HG03575 (cell line): ENCODE results near the gene USP10.
"Not testable (repeated sequence)": the region's sequence is repeated elsewhere in the genome, so short reads cannot be mapped to it uniquely, and the experiment has no call there.

ENCODE experiments used
- ATAC-seq: cut with Tn5 transposase; IDR thresholded peaks from one replicate; pipeline ENCODE4 v1.9.1; 2021; ENCODE audit not compliant: unreplicated experiment, insufficient number of reproducible peaks, low FRiP score; ENCODE audit errors: extremely low read depth

Gene USP10

DNA sequence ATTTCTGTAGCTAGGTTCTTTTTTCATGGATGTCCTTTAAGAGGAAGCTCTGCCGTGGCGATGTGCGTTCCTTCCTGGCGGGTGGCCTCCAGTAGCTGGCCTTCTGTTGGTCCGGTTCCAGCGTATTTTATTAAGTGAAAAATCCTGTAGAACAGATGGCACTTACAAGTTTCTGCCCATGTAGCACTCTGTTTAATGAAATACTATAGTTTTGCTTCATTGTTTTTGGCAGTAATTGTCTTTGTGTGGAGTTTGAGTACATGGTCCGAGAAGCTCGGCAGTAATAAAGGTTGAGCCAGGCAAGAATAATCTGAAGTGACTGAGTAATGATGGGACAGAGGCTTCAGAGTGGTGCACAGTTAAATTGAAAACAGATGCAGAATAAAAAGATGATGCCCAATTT, 20.4 kb downstream of the USP10 start:
- ATAC-seq, result no peak

DNA sequence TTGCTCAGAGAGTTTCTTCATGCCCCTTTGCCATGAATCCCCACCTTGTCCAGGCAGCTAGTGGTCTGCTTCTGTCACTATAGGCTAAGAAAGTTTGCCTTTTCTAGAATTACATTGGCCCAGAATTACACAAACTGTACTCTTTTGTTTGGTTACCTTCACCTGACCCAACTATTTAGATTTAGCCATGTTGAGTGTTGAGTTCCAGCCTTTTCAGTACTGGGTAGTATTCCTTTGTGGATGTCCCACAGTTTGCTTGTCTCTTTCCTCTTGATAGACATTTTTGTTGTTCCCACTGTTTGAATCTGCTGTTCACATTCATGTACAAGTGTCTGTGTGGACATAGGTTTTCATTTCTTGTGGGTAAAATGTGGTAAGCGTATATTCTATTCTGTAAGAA, 22.3 kb downstream of the USP10 start:
- ATAC-seq, result no peak

DNA sequence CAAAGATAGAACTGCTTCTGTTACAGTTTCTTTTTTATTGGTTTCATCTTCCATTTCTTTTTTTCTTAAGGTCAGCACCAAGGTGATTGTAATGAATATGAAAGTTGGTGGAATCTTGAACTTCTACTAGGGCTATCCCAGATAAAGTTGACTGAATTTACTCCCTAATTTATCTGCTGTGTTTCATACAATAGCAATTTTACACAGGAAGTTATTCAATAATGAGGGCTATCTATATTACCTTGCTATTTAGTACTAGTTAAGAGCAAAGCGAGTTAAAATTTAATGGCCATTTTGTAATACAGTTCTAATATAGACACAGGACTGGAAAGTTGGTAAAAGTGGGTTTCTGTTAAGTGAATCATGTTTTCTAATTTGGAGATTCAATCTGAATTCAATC, 24.1 kb downstream of the USP10 start:
- ATAC-seq, result no peak

DNA sequence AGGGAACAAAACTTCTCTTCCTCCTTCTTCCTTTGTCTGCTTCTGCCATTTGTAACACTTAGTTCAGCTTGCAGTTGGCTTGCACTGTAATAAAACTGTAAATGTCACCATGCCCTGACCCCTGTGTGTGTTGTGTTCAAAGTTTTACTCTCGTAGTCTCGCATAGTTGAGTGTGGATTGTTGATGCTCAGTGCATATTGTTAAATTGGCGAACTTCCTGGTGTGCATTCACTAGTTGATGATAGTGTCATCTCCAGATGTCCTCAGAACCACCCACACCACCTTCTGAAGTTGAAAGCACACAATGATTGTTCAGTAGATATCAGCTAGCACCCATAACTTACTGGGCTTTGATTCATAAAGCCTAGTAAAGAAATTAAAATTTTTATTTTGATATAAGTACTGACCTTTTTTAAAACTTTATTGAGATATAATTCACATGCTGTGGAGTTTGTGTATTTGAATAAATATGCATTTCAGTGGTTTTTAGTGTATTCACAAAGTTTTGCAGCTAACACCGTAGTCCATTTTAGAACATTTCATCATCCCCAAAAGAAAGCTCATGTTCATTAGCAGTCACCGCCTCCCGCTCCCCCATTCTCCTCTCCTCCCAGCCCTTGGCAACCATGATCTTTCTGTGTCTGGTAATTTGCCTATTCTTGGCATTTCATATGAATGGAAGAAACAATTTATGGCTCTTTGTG, 25.0 kb downstream of the USP10 start:
- no peak for ATAC-seq

DNA sequence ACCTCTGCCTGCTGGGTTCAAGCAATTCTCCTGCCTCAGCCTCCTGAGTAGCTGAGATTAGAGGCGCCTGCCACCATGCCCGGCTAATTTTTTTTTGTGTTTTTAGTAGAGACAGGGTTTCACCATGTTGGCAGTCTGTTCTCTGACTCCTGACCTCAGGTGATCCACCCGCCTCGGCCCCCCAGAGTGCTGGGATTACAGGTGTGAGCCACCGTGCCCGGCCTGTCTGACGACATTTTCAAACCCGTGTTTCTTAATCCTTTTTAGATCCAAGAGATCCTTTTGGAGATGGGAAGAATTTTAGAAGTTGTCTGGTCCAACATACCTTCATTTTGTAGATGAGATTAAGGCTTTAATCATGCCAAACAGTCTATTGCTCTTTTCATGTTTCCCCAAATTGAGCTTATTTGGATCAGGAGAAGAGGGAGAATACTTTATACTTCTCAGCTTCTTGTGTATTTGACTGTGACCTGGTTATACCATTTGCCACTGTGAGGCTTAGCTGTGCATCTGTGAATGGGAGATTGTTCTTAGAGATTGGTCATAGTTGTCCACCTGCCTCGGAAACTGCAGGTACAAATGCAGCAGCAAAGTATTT, 25.8 kb downstream of the USP10 start:
- ATAC-seq, result no peak

DNA sequence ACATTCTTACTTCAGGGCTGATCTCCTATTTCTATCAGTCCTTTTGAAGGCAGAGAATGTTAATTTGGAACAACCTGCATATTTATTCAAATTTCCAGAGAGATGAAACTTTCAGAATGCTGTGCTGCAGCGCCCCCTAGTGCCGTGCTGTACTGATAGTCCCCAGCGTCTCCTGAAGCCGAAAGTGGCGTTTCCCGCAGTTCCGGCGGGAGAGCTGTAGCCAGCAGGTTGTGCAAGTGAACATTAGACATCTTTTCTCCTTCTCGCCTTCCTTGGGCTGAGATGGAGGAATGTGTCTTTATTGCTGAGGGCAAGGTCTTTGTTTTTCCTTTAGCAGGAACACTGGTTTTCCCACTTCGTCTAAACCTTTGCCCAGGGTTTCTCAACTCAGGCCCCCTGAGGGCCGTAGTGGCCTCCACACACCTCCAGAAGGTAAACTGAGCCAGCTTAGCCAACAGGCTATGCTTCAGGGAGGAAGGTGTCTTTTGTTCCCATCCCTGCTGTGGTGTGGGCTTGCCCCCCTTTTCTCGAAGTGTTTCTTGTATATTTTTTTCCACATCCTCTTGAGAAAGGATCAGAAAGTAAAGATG, 26.4 kb downstream of the USP10 start:
- ATAC-seq, result no peak

DNA sequence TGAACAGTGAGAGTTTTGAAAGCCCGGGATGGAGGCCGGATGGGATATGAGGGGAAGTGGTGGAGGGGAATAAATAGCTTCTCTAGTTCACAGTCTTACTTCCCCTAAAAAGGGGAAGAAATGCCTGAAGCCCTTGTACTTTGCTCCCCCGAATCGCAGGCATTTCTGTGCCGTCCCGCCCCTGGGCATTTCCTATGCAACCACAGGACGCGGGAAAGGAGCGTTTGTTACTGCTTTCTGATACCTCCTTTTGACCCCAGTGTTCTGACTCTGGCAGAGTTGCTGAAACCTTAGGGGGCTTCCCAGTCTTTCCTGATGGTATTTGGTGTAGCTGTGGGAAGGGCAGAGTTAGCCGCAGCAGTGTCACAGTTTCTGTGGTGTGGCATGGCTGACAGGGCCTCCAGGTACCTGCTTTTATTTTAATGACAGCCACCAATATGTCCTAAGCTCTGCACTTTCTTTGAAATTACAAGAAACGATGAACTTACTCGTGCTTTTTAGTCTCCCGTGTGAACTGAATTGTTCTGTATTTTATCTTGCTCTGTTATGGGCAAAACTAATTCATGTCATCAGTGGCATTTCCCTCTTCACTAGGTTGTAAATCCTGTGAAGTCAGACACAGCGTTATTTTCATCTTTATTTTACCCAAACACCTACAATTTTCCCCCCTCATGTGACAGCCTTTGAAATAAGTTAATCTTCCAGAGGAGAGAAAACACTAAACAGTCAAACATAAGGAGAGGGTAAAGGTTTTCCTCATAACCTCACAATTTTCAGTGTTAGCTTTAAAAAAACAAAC, 27.1 kb downstream of the USP10 start:
- ATAC-seq, result no peak

DNA sequence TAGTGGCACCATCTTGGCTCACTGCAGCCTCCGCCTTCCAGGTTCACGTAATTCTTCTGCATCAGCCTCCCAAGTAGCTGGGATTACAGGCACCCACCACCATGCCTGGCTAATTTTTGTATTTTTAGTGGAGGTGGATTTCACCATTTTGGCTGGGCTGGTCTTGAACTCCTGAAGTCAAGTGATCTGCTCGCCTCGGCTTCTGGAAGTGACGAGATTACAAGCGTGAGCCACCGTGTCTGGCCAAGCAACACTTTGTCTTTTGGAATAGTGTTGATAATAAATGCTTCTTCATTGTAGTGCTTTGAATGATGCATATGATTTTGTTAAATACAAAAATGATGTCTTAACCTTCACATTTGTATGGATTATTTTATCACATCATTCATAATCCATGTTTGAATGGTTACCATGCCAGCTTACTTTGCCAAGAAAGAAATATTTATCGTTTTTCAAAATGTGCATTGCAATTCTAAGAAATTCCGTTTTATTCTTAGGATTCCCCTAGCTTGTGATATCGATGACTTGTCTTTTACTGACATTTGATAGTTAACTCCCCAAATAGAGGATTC, 29.1 kb downstream of the USP10 start:
- no peak for ATAC-seq

DNA sequence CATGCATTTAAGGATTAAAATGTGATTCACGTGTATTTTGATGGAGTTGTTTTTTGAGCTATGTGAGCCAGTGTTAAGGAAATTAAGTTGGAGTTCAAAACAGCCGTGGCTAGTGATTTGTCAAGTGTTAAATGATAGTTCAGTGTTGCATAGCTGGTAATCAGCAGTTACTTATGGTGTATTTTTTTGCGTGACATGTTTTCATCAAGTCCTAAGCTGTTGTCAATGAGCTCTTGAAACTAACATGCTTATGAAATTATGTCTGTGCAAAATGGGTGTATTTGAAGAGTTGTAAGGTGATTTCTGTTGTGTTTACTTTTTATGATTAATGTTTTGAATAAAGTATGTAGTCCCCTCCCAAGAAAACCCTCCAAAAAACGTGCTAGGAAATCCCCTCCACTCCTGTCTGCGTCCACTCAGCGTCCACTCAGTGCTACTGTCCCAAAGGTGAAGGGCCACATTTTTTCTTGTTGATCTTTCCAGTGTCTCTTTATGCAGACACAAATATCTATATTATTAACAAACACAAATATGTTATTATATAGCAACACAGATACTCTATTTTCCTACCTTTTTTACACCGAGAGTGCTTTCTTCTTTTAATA, 30.0 kb downstream of the USP10 start:
- ATAC-seq, result no peak

DNA sequence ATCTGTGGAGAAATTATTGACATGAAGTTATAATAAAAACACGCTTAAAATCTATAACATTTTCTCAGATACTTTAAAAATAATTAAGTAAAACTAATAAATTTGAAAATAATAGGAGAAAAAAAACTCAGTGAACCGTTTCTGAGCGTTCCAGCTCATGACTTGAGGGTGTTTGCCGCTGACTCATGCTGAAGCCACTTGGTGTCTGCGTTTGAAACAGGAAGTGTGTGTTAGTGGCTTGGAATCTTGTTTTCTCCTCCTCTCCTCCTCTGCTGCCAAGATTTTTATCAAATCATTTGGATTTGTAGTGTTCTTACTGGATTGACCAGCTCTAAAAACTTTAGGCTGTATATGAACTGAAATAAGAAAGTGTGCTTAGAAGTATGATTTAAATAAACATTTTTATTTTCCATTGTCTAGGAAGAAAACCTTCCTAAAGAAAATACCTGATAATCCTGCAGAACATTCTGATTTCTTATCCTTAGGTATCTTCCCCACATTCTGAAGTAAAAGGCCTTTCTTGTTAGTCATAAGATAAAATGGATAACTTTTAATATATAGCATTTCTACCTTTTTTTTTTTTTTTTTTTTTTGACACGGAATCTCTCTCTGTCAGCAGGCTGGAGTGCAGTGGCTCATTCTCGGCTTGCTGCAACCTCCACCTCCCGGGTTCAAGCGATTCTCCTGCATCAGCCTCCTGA, 30.8 kb downstream of the USP10 start:
- no peak for ATAC-seq

DNA sequence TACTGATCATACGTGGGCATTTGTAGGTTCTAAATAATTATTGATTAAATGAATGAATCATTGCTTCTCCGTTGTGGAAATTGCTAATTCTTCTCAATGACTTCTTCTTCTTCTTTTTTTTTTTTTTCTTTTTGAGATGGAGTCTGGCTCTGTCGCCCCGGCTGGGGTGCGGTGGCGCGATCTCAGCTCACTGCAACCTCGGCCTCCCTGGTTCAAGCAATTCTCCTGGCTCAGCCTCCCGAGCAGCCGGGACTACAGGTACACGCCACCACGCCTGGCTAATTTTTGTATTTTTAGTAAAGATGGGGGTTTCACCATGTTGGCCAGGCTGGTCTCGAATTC, 32.5 kb downstream of the USP10 start:
- ATAC-seq, result not testable (repeated sequence)

DNA sequence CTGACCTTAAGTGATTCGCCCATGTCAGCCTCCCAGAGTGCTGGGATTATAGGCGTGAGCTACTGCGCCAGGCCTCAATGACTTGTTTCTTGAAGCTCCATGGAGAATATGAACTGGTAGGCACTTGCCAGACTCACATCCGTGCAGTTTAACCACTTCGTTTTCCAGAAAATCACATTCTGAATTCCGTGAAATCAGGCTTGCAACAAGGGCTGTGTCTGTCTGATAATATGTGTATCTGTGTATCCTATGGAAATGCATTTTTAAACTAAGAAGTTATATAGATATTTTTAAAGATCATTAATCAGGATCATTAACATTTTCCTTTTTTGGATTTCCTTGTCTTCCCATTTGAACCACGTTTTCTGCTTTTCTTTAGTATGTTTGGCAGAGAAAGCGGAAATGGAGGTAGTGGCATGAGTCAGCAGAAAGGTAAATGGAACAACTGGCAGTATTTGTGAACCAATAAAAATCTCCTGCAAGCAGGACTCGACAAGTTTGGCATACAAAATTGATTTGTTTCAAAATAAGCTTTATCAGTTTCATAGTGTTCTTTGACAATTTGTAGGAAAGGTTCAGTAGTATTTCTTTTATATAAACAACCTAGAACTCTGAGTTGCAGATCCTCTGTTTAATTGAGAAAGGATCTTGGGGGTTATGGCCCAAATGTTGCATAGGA, 33.0 kb downstream of the USP10 start:
- ATAC-seq, result no peak

DNA sequence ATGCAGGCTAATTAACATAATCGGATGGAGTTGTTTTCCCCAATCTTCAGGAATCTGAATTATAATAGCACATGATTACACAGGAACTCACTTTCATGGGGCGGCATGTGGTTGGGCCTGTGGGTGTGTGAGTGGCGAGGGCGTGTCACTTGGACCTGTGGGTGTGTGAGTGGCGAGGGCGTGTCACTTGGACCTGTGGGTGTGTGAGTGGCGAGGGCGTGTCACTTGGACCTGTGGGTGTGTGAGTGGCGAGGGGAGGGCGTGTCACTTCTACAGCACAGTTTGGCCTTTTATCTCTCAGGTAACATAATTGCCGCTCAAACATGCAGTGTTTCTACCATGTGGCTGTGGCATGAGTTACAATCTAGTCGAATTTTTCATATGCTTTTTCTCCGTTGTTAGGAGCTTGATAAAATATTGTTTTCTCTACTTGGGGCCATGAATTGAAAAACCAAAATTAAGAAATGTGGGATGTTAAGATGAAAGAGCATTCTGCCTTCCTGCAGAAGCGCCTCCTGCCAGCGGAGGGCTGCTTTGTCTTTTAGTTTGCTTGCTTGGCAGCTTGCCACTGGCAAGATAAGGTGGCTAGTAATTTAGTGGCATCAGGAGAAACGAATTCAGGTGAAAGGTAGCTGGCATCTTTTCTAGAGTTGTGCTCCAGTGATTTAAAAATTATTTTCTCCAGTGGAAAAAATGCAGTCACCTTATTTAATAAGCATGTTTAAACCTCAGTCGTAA, 36.2 kb downstream of the USP10 start:
- no peak for ATAC-seq

DNA sequence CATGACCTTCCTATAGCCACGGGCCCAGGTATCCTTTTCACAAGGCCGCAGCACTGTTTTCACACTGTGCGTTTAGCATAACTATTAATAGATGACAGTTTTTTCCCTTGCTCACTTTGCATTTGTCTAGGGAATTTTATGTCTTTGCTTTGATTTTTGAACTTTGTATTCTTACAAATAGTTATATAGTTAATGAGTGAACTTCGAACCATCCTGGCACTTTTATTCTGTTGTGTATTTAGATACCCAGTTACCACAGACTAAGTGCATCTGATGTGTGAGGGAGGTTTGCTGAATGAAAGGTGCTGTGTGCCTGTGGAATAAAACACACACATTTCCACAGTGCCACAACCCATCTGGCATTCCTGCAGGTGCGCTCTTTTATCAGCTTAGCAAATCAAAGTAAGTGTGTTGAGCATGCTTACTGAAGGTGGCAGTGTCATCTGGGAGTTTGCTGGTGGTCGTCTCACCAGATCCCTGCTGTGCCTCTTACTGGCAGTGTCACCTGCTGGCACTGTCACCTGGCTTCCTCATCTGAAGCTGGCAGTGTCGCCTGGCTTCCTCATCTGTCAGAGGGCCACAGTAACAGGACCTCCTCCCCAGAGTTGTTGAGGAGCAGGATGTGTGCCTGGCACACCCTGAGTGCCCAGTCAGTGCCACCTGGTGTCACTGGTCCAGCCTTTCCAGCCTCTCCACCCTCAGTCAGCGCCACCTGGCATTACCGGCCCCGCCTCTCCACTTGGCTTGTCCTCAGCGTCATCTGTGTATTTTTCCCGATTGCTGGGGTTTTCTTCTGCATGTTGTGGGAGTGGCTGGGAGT, 37.6 kb downstream of the USP10 start:
- ATAC-seq, result no peak

DNA sequence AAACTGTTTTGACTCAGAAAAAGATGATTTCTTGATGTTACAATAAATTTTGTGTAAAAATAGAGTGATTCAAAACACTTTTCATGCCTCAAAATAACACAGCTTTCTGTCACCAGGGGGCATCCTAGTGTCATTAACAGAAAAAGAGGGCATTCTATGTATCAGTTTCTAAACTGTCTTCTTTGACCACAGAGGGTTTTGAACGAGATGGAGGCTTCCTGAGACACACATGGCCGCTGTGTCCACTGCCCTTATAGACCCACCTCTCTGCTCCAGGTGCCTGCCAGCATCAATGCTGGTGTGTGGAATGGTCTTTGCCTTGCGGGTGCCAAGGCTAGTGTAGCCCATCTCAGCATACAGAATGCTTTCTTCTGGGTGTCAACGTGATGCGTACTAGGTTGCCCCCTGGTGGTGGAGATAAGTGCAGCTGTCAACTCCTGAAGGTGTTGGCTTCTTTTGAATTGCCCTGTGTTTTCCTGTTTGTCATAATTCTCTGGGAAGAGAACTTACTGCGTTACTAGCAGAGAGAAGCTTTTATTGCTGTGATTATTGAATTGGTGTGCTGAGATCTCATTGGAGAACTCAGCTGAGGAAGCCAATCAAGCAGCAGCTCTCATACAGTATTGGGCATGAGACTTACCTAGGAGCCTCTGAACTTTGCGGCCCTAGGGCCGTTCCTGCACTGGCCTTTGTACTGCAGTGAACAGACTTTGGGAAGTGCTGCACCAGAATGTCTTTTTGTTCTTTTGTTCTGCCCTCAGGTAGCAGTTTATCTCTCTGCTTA, 38.6 kb downstream of the USP10 start:
- ATAC-seq, result no peak
